DND-41 (cell line): ENCODE measurements around the gene QRICH1.

Experiments used
- ATAC-seq: fragments of 200-7000 bp; cut with Tn5 transposase; 3 replicates; pipeline ENCODE4 v1.9.1; 2021; ENCODE audit warnings: low read depth; ENCODE audit not compliant: insufficient read depth
- DNase-seq: peaks from one replicate; pipeline ENCODE4 v3.0.0-alpha.2; 2020
- H2AFZ ChIP-seq: 2 replicates; pipeline ENCODE4 v1.6.0; 2012; ENCODE audit warnings: low read depth, low read length
- H3K27ac ChIP-seq: 2 replicates; pipeline ENCODE4 v1.5.1; 2012; ENCODE audit warnings: low read length, inconsistent platforms
- H3K27me3 ChIP-seq: fragments of 200-600 bp; sonication (generic); 2 replicates; pipeline ENCODE4 v1.6.0; 2012; ENCODE audit warnings: low read length, mild to moderate bottlenecking, inconsistent platforms; ENCODE audit not compliant: insufficient read depth, poor library complexity
- H3K36me3 ChIP-seq: 2 replicates; pipeline ENCODE4 v1.5.1; 2012; ENCODE audit warnings: low read length, inconsistent platforms; ENCODE audit not compliant: insufficient read depth
- H3K4me1 ChIP-seq: 2 replicates; pipeline ENCODE4 v1.5.1; 2012; ENCODE audit warnings: mild to moderate bottlenecking, low read length; ENCODE audit not compliant: insufficient read depth
- H3K4me2 ChIP-seq: 2 replicates; pipeline ENCODE4 v1.6.0; 2012; ENCODE audit warnings: mild to moderate bottlenecking, moderate library complexity, low read length, inconsistent platforms; ENCODE audit not compliant: insufficient read depth
- H3K4me3 ChIP-seq, 2 experiments: fragments of 200-600 bp in 1 of 2; shearing (Covaris generic) in 1 of 2; 2 replicates each; pipeline ENCODE4 v1.5.1; 2012 to 2016; ENCODE audit warnings: inconsistent platforms in 2 of 2, low read length in 2 of 2, mild to moderate bottlenecking in 2 of 2, low read depth in 1 of 2, moderate library complexity in 1 of 2
- H3K79me2 ChIP-seq: 2 replicates; pipeline ENCODE4 v1.6.0; 2012; ENCODE audit warnings: low read length, inconsistent platforms; ENCODE audit not compliant: insufficient read depth
- H3K9ac ChIP-seq: 2 replicates; pipeline ENCODE4 v1.6.0; 2012; ENCODE audit warnings: low read depth, mild to moderate bottlenecking, inconsistent platforms, low read length, moderate library complexity
- H3K9me3 ChIP-seq: 2 replicates; pipeline ENCODE4 v1.5.1; 2012; ENCODE audit warnings: low read length, moderate library complexity, mild to moderate bottlenecking, inconsistent platforms; ENCODE audit not compliant: insufficient read depth, severe bottlenecking
- H4K20me1 ChIP-seq: 2 replicates; pipeline ENCODE4 v1.6.0; 2012; ENCODE audit warnings: low read length; ENCODE audit not compliant: insufficient read depth
- EZH2 ChIP-seq: IDR thresholded peaks from 3 replicates; pipeline ENCODE4 v1.6.1; 2012; ENCODE audit warnings: borderline replicate concordance, low read depth, mild to moderate bottlenecking, moderate library complexity, low read length, inconsistent platforms; ENCODE audit not compliant: severe bottlenecking
- TF ChIP-seq, protein P1 (sequence below): IDR thresholded peaks from 2 replicates; pipeline ENCODE4 v1.5.1; 2012; ENCODE audit warnings: borderline replicate concordance, low read length, moderate library complexity, mild to moderate bottlenecking; ENCODE audit not compliant: poor library complexity, severe bottlenecking; ENCODE audit errors: extremely low read depth

The QRICH1 gene

DNA sequence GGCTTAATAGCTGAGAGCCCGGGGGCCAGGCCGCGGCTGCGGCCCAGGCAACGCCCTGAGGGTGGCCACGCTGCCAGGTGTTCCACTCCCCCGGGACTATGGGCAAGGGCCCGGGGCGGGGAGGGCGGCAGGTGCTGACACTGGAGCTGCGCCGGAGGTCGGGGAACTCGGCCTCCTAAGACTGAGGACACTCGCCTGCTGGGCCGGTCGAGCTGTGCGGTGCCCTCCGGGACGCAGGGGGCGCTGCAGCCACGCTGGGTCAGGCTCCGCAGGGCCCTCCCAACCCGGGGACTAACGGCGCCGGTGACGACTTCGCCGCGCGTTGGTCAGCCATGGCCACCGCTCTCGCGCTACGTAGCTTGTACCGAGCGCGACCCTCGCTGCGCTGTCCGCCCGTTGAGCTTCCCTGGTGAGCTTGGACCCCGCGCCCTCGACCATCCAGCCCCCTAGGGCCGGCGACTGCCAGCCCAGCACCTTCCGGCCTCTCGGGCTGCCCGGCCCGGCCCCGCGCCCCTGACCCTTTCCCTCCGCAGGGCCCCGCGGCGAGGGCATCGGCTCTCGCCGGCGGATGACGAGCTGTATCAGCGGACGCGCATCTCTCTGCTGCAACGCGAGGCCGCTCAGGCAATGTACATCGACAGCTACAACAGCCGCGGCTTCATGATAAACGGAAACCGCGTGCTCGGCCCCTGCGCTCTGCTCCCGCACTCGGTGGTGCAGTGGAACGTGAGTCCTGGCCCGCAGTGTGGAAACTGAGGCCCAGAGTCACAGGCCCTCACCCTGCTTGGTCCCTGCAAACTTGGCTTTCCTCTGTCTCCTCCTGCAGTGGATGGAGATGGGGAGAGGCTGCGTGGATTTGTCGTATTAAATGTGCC is 71.8 kb downstream of the QRICH1 start, which contains the start of gene NDUFAF3:
Gene NDUFAF3 (plus strand): TSS at position 309 of the 875 bp plus-strand sequence. CDS start 24 bp downstream, at position 333.
- peaks cover 83% of the 10 kb centered on the region for H3K4me1 ChIP-seq
- peak within 1 kb of the TSS; percentile 96 for H3K9ac ChIP-seq
- H3K9me3 ChIP-seq, result no peaks in the 10 kb centered on the region
- no peaks in the 10 kb centered on the region for H3K27me3 ChIP-seq
- H3K79me2 ChIP-seq, result peaks cover 69% of the 10 kb centered on the region
- H3K4me2 ChIP-seq, result peak within 1 kb of the TSS; percentile 95
- H3K27ac ChIP-seq, result peak within 1 kb of the TSS; percentile 99
- peaks cover 28% of the 10 kb centered on the region; the same call in 1 of the 2 replicates for H4K20me1 ChIP-seq
- H3K4me3 ChIP-seq, result peak within 1 kb of the TSS; percentile 51 to 94
- peaks cover 51% of the 10 kb centered on the region for H3K36me3 ChIP-seq
- no peak for TF ChIP-seq EZH2
- TF ChIP-seq, protein P1, sequence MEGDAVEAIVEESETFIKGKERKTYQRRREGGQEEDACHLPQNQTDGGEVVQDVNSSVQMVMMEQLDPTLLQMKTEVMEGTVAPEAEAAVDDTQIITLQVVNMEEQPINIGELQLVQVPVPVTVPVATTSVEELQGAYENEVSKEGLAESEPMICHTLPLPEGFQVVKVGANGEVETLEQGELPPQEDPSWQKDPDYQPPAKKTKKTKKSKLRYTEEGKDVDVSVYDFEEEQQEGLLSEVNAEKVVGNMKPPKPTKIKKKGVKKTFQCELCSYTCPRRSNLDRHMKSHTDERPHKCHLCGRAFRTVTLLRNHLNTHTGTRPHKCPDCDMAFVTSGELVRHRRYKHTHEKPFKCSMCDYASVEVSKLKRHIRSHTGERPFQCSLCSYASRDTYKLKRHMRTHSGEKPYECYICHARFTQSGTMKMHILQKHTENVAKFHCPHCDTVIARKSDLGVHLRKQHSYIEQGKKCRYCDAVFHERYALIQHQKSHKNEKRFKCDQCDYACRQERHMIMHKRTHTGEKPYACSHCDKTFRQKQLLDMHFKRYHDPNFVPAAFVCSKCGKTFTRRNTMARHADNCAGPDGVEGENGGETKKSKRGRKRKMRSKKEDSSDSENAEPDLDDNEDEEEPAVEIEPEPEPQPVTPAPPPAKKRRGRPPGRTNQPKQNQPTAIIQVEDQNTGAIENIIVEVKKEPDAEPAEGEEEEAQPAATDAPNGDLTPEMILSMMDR, result peak; percentile 96
- peak; percentile 78 for ATAC-seq
- DNase-seq, result peak; percentile 96
- H2AFZ ChIP-seq, result peak within 1 kb of the TSS; percentile 85

DNA sequence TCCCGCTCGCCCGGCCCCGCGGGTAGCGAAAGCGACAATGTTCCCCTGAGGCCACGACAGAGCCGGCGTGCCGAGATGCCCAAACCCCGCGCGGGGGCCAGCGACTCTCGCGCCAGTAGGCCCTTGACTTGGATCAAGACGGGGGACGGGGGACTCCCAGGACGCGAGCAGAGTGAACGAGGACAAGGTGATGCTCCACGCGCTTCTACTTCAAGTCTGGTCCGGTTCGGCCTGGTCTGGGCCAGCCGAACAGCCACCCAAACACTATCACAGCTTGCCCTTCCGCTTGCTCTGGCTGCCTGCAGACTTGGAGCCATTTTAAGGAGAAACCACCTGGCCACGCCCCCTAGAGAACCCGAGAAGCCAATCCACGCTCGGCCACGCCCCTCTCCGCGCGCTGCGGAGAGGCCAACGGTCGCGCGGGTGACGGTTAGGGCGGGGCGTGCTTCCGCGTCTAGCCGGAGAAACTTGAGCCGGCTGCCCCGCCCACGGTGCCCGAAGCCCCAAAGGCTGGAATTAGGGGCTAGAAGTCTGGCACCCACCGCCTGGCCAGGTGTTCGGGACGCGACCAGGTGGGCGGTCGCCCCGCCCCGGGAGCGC is 72.6 kb downstream of the QRICH1 start:
- Histone ChIP-seq H2AFZ (peak overlapping the region; percentile 85), H3K4me3 (peak overlapping the region; percentile 51 to 94), H3K4me1 (peaks cover 77% of the 10 kb centered on the region), H3K4me2 (peak overlapping the region; percentile 95), H3K27ac (peak overlapping the region; percentile 99), H3K9me3 (no peaks in the 10 kb centered on the region), H3K36me3 (peaks cover 48% of the 10 kb centered on the region), H3K9ac (peak overlapping the region; percentile 96), H3K27me3 (no peaks in the 10 kb centered on the region), H3K79me2 (peaks cover 62% of the 10 kb centered on the region), H4K20me1 (peaks cover 33% of the 10 kb centered on the region; the same call in 1 of the 2 replicates)
- TF ChIP-seq EZH2, result no peak
- TF ChIP-seq, protein P1, result no peak
- DNase-seq (peak; percentile 99), ATAC-seq (peak; percentile 57)

DNA sequence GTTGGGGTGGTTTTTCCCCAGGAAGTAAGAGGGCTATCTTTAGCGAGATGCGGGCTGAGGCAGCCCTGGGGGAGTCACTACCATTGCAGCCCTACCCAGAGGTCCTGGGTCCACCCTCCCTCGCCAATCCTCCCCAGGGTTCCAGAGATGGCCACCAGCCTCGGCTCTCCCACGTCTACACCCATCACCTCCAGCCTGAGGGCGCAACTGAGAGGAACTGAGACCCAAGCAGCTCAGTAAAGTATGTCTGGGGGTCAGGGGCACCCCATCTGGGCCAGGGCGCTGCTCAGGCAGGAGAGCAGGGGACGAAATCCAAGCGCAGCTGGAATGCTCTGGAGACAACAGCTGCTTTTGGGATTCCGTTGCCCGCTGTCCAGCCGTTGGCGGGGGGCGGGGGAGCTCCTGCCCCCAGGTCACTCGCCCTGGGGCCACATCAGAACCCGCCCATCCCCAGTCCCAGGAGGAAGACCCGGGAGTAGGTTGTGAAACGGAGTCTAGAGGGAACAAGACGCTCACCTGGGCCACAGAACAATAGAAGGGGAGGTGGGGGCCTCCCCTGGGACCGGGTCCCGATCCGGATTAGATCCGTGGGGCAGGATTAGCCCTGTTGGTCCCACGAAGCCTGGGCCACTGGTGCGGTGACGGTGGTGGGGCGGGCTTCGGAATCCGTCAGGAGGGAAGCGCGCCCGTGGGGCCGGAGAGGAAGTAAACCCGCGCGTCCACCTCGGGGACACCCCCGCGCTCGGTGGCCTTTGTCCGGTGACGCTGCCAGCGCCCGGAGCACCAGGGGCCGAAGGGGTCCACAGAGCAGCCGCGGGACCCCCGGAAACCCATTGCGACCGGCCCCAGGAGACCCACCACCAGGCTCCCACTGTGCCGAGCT is 73.3 kb downstream of the QRICH1 start:
- Histone ChIP-seq H3K27me3 (no peaks in the 10 kb centered on the region), H3K9me3 (no peaks in the 10 kb centered on the region), H3K9ac (peak overlapping the region; percentile 96), H3K4me3 (peak overlapping the region; percentile 51 to 94), H3K79me2 (peaks cover 54% of the 10 kb centered on the region), H3K4me1 (peaks cover 70% of the 10 kb centered on the region), H3K27ac (peak overlapping the region; percentile 99), H2AFZ (peak overlapping the region; percentile 80), H3K4me2 (peak overlapping the region; percentile 95), H4K20me1 (peaks cover 35% of the 10 kb centered on the region), H3K36me3 (peaks cover 48% of the 10 kb centered on the region)
- TF ChIP-seq, protein P1, result no peak
- no peak for TF ChIP-seq EZH2
- peak; percentile 43 for DNase-seq
- no peak for ATAC-seq
